GM12892 (cell line): ENCODE data around the gene RAB9B.

Experiments
- POLR2A ChIP-seq: IDR thresholded peaks from 2 replicates; pipeline ENCODE4 v1.6.1; 2011; ENCODE audit warnings: low read depth, low read length, control low read depth
- POLR2AphosphoS5 ChIP-seq: IDR thresholded peaks from 2 replicates; pipeline ENCODE4 v1.6.1; 2011; ENCODE audit warnings: low read depth, low read length, control low read depth

DNA sequence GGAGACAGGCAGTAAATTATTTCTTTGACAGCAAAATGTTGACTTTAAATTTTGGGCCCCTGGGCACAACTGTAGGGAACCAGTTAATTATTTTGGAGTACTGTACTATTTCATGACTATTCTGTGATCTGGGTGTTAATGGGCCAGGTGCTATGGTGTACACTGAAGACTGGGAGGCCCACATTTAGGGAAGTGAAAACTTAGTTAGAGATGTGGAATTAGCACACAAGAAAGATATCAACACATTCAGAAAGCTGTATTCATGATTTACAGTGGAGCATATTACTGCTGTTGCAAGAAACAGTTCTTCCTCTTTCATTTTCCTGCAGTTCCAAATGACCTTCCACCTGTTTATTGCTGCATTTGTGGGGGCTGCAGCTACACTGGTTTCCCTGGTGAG lies 43.1 kb downstream of the RAB9B start:
- TF ChIP-seq POLR2AphosphoS5 = no peak
- TF ChIP-seq POLR2A = no peak
